Breast epithelium (tissue), 4 donors: ENCODE measurements around the gene PLPPR3. TPM values are rescaled to one million over a fixed set of nuclear protein-coding genes. Genes with fewer than 3 reads are reported as not detected.
"Not testable (repeated sequence)": the region's sequence is repeated elsewhere in the genome, so short reads cannot be mapped to it uniquely, and the experiment has no call there.

Source experiments
- DNase-seq, 2 donors: peaks; one replicate each; pipeline ENCODE4 v3.0.0-alpha.2; 2019; ENCODE audit warnings: low spot score in 2 of 2
- H3K27ac ChIP-seq, 2 donors: fragments of 200-600 bp; sonication (generic) in 1 of 2; one replicate each; pipeline ENCODE4 v1.5.1; 2016 to 2019; ENCODE audit warnings: mild to moderate bottlenecking in 1 of 2
- H3K27me3 ChIP-seq, 2 donors: fragments of 200-600 bp; sonication (generic) in 1 of 2; one replicate each; pipeline versions ENCODE4 v1.5.1 to v1.6.0; 2017 to 2019; ENCODE audit warnings: control low read depth in 1 of 2, mild to moderate bottlenecking in 1 of 2
- H3K36me3 ChIP-seq: fragments of 200-600 bp; one replicate; pipeline ENCODE4 v1.5.1; 2019
- H3K4me1 ChIP-seq, 2 donors: fragments of 200-600 bp; sonication (generic); one replicate each; pipeline ENCODE4 v1.5.1; 2016 to 2019; ENCODE audit warnings: control low read depth in 1 of 2
- H3K4me3 ChIP-seq, 3 donors: fragments of 200-600 bp; sonication (generic); 1 replicate in 2 of 3; 2 replicates in 1 of 3; pipeline ENCODE4 v1.5.1; 2016 to 2019; ENCODE audit warnings: mild to moderate bottlenecking in 3 of 3, moderate library complexity in 2 of 3
- H3K9me3 ChIP-seq, 2 donors: fragments of 200-600 bp; sonication (generic) in 1 of 2; one replicate each; pipeline ENCODE4 v1.5.1; 2016 to 2019; ENCODE audit warnings: control low read depth in 1 of 2
- POLR2A ChIP-seq: fragments of 450-650 bp; IDR thresholded peaks from one replicate; pipeline ENCODE4 v1.6.1; 2016; ENCODE audit warnings: antibody characterized with exemption, mild to moderate bottlenecking, moderate library complexity
- POLR2AphosphoS5 ChIP-seq, 3 donors: sonication (generic); formaldehyde crosslinking; IDR thresholded peaks; one replicate each; pipeline ENCODE4 v1.6.1; 2017; ENCODE audit warnings: antibody characterized with exemption in 3 of 3
- intact Hi-C: fragments of 100-400 bp; cut with DNase I; formaldehyde crosslinking; loops from one replicate; pipeline ENCODE4 v1.15.1; 2023; ENCODE audit warnings: low total_unique reads
- total RNA-seq, 3 donors: library from RNA; depleted of rRNA; stranded (reverse); fragments of >200 nt; gene quantifications; one replicate each; pipeline ENCODE4 v1.1.0, GENCODE V29; 2016
- TF ChIP-seq, protein P1 (sequence below), 3 donors: fragments of 450-650 bp; IDR thresholded peaks; one replicate each; pipeline ENCODE4 v1.5.1; 2016 to 2017; ENCODE audit warnings: antibody characterized with exemption in 3 of 3, mild to moderate bottlenecking in 3 of 3, moderate library complexity in 3 of 3

PLPPR3 gene
- total RNA-seq, 3 donors from 2014 or later = 6.9 to 9.1 TPM; not detected in 1

DNA sequence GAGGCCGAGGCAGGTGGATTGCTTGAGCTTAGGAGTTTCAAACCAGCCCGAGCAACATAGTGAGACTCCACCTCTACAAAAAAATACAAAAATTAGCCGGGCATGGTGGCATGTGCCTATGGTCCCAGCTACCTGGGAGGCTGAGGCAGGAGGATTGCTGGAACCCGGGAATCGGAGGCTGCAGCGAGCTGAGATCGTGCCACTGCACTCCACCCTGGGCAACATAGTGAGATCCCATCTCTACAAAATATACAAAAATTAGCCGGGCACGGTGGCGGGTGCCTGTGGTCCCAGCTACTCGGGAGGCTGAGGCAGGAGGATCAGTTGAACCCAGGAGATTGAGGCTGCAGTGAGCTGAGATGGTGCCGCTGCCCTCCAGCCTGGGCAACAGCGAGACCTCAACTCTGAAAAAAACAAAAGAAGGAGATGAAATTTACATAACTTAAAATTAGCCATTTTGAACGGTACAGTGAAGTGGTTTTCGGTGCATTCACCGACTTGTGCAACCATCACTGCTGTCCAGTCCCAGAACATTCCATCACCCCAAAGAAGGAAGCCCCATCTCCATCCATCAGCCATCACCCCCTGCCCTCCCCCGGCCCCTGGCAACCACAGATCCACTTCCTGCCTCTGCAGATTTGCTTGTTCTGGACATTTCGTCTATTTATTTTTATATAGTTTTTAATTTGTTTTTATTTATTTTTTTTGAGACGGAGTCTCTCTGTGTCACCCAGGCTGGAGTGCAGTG is 4.3 kb upstream of the PLPPR3 start:
- Histone ChIP-seq H3K36me3 (no peaks in the 10 kb centered on the region), H3K4me3 (no peak overlapping the region), H3K4me1 (peaks cover 4 to 7% of the 10 kb centered on the region in 2 donors), H3K9me3 (no peaks in the 10 kb centered on the region), H3K27me3 (peaks cover 14 to 37% of the 10 kb centered on the region in 2 donors), H3K27ac (no peak overlapping the region)
- intact Hi-C loops = no loop called here
- TF ChIP-seq POLR2AphosphoS5 (IDR thresholded peaks at IDR 0.05) = no peak
- TF ChIP-seq, protein P1, sequence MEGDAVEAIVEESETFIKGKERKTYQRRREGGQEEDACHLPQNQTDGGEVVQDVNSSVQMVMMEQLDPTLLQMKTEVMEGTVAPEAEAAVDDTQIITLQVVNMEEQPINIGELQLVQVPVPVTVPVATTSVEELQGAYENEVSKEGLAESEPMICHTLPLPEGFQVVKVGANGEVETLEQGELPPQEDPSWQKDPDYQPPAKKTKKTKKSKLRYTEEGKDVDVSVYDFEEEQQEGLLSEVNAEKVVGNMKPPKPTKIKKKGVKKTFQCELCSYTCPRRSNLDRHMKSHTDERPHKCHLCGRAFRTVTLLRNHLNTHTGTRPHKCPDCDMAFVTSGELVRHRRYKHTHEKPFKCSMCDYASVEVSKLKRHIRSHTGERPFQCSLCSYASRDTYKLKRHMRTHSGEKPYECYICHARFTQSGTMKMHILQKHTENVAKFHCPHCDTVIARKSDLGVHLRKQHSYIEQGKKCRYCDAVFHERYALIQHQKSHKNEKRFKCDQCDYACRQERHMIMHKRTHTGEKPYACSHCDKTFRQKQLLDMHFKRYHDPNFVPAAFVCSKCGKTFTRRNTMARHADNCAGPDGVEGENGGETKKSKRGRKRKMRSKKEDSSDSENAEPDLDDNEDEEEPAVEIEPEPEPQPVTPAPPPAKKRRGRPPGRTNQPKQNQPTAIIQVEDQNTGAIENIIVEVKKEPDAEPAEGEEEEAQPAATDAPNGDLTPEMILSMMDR (IDR thresholded peaks at IDR 0.05) = no peak
- TF ChIP-seq POLR2A = no peak
- DNase-seq = no peak

DNA sequence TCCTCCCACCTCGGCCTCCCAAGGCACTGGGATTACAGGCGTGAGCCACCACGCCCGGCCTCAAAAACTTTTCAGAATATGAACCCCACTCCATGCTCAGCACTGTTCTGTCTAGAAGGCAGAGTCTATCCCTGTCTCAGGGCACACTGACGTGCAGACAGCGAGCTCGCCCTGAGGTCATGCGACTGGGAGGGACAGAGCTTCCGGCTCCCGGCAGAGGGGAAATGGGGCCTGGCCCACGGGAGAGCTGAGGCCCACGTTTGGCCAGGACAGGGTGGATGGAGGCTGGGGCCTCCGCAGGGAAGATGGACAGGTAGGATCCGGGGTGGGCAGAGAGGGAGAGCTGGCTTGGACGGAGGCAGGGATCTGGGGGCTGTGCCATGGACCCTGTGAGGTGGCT is 3.1 kb upstream of the PLPPR3 start:
- Histone ChIP-seq H3K9me3 (no peaks in the 10 kb centered on the region), H3K36me3 (no peaks in the 10 kb centered on the region), H3K27me3 (peaks cover 12 to 31% of the 10 kb centered on the region in 2 donors), H3K4me1 (peaks cover 4 to 7% of the 10 kb centered on the region in 2 donors), H3K27ac (no peak overlapping the region), H3K4me3 (no peak overlapping the region)
- TF ChIP-seq, protein P1 (IDR thresholded peaks at IDR 0.05) = no peak
- TF ChIP-seq POLR2A (no peak), POLR2AphosphoS5 (IDR thresholded peaks at IDR 0.05) (no peak)
- intact Hi-C loops = no loop called here
- DNase-seq = no peak

DNA sequence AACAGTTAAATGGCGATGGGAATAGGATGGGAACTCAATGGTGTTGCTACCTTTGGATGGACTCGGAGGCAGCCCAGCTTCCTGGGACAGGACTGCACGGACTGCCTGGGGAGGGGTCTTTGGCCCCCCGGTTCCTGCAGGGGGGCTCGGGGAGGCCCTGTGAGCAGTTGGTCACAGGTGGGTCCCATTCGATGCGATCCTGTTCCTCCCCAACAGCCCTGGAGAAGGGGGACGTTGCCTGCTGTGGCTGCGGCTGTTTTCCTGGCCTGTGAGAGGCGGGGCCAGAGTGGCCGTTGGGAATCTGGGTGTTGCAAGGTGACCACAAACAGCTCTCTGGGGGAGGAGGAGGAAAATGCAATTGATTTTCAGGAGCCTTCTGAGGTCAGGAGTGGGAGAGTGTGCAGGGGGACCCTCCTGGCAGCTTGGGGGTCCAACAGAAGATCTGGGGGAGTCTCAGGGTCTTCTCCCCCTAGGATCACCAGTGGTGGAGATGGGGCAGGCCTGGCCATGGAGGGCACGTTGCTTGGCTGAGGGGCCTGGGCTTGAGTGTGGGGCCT is 1.9 kb upstream of the PLPPR3 start:
- no peak for TF ChIP-seq POLR2A
- no peak for TF ChIP-seq POLR2AphosphoS5 (IDR thresholded peaks at IDR 0.05)
- TF ChIP-seq, protein P1 (IDR thresholded peaks at IDR 0.05) = no peak
- intact Hi-C loops = no loop called here
- DNase-seq = peak in 1 of 2 donors; percentile 79
- Histone ChIP-seq H3K36me3 (no peaks in the 10 kb centered on the region), H3K27ac (peak overlapping the region; percentile 36 to 55), H3K4me1 (peaks cover 4 to 7% of the 10 kb centered on the region in 2 donors), H3K4me3 (peak overlapping the region in 1 of 3 donors; percentile 47), H3K27me3 (peaks cover 12 to 26% of the 10 kb centered on the region in 2 donors), H3K9me3 (no peaks in the 10 kb centered on the region)

DNA sequence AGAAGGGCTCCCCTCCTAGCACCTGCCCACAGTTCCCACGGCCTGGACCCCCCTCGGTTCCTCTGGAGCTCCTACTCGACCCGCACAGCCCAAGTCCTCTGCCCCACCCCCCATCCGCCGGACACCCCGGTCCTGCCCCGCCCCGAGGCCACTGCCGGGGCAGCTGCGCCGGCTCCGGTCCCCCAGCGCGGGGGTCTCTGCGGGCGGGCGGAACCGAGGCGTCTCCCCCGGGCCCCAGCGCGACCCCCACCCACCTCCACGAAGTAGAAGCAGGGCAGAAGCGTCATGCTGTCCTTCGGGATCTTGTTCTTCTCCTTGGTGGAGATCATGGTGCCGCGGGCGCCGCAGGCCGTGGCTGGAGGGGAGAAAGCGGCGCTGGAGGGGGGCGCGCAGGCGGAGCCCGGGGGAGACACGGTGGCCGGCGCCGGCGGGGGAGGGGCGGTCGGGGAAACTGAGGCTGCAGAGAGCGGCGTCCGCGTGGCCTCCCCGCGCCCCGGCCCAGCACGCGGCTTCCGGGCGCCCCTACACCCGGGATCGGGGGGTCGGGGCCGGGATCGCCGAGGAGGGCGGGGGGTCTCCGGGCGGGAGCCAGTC is 427 bp downstream of the PLPPR3 start:
- Histone ChIP-seq H3K9me3 (no peaks in the 10 kb centered on the region), H3K27me3 (peaks cover 12 to 19% of the 10 kb centered on the region in 2 donors), H3K36me3 (no peaks in the 10 kb centered on the region), H3K27ac (peak overlapping the region in 1 of 2 donors; percentile 1), H3K4me3 (peak overlapping the region; percentile 26 to 71 (median 49)), H3K4me1 (peaks cover 4 to 7% of the 10 kb centered on the region in 2 donors)
- intact Hi-C loops = no loop called here
- no peak for DNase-seq
- TF ChIP-seq POLR2AphosphoS5 (IDR thresholded peaks at IDR 0.05) (no peak), POLR2A (no peak)
- TF ChIP-seq, protein P1 (IDR thresholded peaks at IDR 0.05) = no peak

DNA sequence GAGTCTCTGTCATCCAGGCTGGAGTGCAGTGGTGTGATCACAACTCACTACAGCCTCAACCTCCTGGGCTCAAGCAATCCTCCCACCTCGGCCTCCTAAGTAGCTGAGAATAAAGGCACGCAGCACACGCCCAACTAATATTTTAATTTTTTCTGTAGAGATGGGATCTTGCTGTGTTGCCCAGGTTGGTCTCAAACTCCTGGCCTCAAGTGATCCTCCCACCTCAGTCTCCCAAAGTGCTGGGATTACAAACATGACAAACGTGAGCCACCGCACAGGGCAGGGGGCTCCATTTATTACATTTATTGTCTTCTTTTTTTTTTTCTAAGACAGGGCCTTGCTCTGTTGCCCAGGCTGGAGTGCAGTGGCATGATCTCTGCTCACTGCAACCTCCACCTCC is 1.5 kb downstream of the PLPPR3 start:
- H3K27me3 ChIP-seq = peaks cover 12 to 19% of the 10 kb centered on the region in 2 donors
- H3K4me3 ChIP-seq, H3K9me3 ChIP-seq, H3K27ac ChIP-seq, intact Hi-C loops, H3K36me3 ChIP-seq, DNase-seq, H3K4me1 ChIP-seq: not testable (repeated sequence)
